NCI-H2081 (cell line): ENCODE data around the gene FNDC3B.
A peak's percentile ranks its signal among the peaks of the same experiment; 100 is the strongest.

Experiments used
- DNase-seq, 2 experiments: peaks; one replicate each; lab custom pipeline; 2025; lab: John Stamatoyannopoulos, UW

The FNDC3B gene

GRCh38 chr3:172310428-172310760, 271.0 kb downstream of the FNDC3B start:
- no peak for DNase-seq

GRCh38 chr3:172311217-172311616, 271.8 kb downstream of the FNDC3B start:
- DNase-seq, result no peak

- no peak for DNase-seq
These were observed 272.6 kb downstream of the FNDC3B start for GRCh38 chr3:172312001-172312400.

DNA sequence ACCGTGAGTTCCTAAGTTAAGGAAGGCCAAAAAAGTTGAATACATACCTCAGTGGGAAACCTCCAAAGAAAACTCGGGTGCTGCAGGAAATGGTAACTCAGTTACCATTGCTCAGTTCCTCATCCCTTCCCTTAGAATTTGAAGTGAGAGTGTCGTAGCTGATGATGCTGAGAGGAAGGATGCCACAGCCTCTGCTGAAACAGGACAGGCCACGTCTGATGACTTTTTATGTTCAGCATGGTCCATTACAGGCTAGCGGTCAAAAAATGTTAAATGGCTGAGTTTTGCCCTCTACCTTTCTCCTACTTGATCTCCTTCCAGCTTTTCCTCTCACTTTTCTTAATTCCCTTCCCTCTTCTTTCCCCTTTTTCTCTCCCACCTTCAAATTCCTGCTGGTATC, 273.3 kb downstream of the FNDC3B start:
- DNase-seq, result no peak

DNA sequence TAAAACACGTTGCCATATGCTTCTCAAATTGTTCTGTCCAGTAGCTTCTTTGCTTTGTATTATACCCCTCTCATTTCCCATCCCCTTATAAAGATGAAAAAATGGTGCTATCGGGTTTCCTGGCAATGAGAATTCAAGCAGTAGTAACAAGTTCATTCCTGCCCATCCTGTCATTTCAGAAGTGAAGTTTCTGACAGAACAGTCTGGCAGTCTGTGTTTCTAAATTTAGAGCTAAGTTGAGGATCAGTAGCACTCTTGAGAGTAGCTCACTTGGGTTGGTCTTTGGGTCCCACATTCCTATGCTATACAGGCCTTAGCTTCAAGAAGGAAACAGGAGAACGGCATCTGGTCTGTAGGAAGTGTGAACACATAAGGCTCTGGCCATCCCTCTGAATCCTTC, 274.3 kb downstream of the FNDC3B start:
- no peak for DNase-seq

- DNase-seq, result no peak
These were observed 275.3 kb downstream of the FNDC3B start for GRCh38 chr3:172314591-172315160.

GRCh38 chr3:172315401-172316091, 276.2 kb downstream of the FNDC3B start:
- DNase-seq, result no peak

GRCh38 chr3:172316758-172317157, 277.4 kb downstream of the FNDC3B start:
- DNase-seq, result no peak

GRCh38 chr3:172317481-172317880, 278.1 kb downstream of the FNDC3B start:
- no peak for DNase-seq

DNA sequence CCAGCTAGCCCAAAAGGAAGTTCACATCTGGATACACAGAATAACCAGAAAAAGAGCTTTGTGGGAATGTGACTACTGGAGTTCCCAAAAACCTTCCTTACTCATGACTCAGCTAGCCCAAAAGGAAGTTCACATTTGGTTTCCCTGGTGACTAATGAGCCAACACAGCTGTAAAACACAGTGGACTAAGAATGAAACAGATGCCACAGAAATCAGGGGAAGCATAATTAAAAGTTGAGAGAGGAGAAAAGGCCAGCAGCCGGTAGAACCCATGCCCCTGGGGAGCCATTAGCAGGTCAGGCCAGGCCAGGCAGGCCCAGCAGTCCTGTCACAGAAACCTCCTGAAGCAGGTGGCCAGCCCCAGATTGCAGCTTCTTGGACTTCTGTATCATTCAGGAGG, 278.6 kb downstream of the FNDC3B start:
- peak in 1 of 2 experiments; percentile 60 for DNase-seq

- no peak for DNase-seq
These were observed 280.2 kb downstream of the FNDC3B start for GRCh38 chr3:172319595-172319994.

DNA sequence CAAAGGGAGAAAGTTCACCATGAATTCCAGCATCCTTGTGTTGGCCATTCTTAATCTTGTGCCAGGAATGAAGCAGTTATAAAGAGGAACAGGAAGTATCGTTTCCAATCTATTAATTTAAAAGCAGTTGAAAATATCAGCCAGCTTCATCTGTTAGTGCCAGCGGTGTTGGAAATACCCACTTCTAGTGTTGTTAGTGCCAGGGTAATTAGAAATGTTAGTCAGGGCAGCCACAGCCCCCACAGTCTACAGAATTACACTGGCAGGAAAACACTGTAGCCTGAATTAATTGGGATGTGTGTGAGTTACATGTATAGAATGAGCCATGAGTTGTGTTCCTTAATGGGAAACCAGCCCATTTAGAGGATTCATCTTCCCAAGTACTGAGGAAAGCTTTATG, 281.1 kb downstream of the FNDC3B start:
- no peak for DNase-seq

DNA sequence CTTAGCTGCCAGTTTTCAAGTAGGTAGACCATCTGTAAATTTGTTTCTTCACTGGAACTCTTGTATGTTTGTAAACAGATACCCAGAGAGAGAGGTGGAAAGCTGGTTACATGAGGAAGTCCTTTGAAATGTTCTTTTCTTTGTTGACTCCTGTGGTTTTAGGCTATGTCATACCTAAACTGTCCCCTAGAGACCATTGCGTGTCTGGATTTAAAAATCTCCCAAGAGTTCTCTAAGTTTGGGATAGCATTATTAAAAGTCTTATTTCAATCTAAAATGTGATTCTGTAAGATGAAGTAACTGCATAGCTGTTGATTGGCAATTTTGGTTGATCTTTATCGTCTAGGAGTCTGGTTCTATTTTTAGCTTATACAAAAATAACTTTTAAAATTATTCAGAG, 281.7 kb downstream of the FNDC3B start:
- DNase-seq, result no peak

DNA sequence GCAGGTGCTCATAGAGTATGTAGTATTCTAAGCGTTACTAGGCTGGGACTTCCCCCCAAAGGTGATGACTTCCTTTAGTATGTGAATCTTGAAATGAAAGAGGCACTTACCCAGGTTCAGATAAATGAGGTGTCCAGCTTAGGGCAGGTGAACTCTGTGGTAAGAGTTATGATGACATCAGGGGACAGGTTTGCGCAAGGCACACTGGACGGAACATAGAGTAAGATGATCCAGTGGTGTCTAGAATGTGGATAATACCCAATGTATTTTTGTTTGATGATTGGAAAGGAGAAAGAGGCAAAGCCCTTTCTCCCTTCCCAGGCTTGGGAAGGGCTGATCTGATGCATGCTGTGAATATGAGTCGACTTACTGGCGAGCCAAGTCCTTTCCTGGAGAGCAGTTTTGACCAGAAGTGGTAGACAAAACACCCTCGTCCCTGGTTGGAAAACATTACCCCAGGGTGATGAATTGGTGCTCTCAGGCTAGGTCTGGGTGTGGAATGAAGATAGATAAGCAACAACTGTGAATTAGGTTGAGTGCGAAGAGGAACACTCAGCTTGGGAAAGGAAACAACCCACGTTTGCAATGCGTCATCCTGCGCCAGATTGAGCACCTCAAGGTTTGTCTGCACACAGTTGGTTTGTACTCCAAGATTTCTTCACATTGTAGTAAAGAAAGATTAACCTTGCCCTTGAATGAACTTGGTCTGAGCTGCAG, 284.7 kb downstream of the FNDC3B start:
- no peak for DNase-seq

DNA sequence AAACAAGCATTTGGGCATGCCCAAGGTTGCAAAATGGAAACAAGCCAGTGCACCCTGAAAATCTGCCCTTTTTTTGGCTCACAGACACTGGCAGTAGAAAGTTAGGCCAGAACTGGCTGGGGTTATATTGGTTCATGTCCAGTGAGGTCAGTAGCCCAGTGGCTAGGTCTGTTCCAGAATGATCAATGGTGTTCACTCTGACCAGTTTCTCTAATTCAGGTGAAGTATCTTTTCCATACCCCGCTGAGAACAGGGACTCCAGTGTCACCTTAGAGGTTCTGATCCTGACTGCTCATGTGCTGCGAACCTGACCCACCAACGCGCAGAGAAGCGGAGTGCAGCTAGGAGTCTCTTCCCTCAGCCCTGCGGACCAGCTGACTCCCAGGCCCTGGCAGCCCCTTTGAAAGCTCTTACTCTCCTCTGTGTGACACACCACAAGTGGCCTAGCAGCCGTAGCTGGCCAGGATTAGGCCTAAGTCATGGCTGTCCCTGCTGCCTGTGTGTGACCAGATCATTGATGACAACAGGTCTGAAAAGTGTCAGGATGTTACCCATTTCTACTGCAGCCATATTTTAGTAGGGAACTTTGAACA, 285.3 kb downstream of the FNDC3B start:
- no peak for DNase-seq

GRCh38 chr3:172325461-172325860, 286.1 kb downstream of the FNDC3B start:
- no peak for DNase-seq

- DNase-seq, result no peak
These were observed 287.6 kb downstream of the FNDC3B start for GRCh38 chr3:172326993-172327392.

DNA sequence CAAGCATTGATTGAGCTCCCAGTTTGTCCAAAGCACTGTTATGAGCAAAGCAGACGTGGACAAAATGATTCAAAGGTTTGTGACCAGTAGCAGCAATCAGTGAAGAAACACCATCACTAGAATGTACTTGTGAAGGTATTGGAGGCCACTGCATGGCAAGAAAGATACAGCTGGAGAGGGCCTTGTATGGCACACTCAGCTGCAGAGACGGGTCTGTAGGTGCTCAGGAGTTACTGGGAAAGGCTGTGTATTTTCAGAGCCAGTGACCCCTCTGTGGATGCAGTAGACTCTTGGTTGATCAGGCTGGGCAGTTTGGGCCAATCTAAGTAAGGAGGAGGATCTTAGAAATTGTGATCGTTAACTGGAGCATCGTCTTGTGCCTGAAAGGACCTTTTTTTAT, 288.9 kb downstream of the FNDC3B start:
- DNase-seq, result no peak

GRCh38 chr3:172329070-172329469, 289.7 kb downstream of the FNDC3B start:
- DNase-seq, result no peak

GRCh38 chr3:172330413-172330812, 291.0 kb downstream of the FNDC3B start:
- no peak for DNase-seq

DNA sequence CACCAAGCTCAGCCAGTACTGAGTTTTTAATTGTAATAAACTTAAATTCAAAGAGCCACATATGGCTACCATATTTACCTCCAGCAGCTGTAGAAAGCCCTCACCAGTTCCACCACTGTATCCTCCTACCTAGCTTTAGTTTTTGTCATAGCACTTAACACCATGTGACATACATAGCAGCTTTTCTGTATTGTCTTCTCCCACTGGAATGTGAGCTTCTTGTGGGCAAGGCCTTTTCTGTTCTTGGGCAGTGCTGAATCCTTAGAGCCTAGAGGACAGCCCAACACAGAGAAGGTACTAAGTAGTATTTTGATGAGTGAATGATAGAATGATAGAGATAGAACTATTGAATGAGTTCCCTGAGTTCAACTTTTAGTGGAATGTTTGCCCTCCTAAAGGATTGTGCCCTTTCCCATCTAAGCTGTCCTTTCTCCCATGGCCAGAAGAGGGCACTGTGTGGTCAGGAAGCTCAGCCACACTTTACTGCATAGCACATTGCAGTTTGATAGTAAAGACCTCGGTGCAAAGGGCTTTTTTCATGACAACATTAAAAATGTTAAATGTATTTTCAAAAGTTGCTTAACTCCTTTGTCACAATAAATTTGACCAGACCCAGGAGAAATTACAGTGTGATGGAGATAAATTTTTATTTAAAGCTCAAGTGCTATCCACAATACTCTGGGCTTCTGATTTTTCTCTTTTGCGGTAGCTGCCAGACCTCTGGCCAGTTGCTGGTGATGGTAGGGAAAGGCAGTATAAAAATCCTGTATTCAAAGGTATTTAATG, 293.1 kb downstream of the FNDC3B start:
- DNase-seq, result peak; percentile 69 to 73

- no peak for DNase-seq
These were observed 293.6 kb downstream of the FNDC3B start for GRCh38 chr3:172333042-172333377.
